Measurements from ENCODE around the gene ARHGEF5. TPM values are rescaled to one million over a fixed set of nuclear protein-coding genes. Genes with fewer than 3 reads are reported as not detected.
"Not testable (repeated sequence)": the region's sequence is repeated elsewhere in the genome, so short reads cannot be mapped to it uniquely, and the experiment has no call there.

The ARHGEF5 gene
- total RNA-seq = 10 to 100 TPM; 40.1 to 86.2 (median 66.7) TPM

DNA sequence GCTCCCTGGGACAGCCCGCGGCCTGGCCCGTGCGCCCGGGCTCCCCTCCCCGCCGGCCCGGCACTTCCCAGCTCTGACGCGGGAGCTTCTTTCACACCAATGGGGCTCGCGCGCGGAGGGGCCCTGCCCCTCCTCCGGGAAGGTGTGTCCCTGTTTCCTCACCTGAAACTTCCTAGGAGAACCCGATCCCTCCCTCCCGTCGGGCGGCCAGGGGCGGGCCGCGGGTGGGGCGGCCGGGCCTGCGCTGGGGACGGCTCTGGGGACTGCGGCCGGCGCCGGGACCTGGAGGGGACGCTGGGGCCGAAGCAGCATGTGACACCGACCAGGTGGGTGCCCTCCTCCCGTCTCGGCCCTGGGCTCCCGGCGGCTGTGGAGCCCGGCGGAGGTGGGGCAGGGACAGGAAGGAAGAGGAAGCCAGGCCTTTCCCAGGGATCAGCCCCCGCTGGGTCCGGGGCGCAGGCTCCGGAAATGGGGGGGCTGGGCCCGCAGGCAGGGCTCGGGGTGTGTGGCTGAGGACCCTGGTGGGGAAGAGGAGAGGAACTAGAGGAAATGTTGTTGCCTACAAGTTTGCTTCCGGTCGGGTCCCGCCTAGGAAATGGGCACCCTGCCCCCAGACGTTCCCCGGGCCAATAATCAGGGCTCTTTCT lies at the start of gene ARHGEF5:
Gene ARHGEF5 (plus strand): TSS at position 227 of the 647 bp plus-strand sequence. CDS start 7,268 bp downstream, outside the sequence.
- peak within 1 kb of the TSS in 2 of 4 donors; percentile 28 to 40 for H3K4me3 ChIP-seq
- not testable (repeated sequence) for H3K36me3 ChIP-seq, H3K27ac ChIP-seq, H3K27me3 ChIP-seq, DNase-seq, H3K4me1 ChIP-seq, H3K9me3 ChIP-seq

- H3K4me1 ChIP-seq, H3K27ac ChIP-seq, H3K9me3 ChIP-seq, H3K27me3 ChIP-seq, H3K4me3 ChIP-seq, H3K36me3 ChIP-seq, DNase-seq: not testable (repeated sequence)
Measured at GRCh38 chr7:144309702-144310101, 45.5 kb upstream of the ARHGEF5 start.

- H3K9me3 ChIP-seq, H3K36me3 ChIP-seq, H3K27ac ChIP-seq, H3K4me3 ChIP-seq, H3K4me1 ChIP-seq, H3K27me3 ChIP-seq, DNase-seq: not testable (repeated sequence)
Measured at GRCh38 chr7:144311218-144311617, 44.0 kb upstream of the ARHGEF5 start.

DNA sequence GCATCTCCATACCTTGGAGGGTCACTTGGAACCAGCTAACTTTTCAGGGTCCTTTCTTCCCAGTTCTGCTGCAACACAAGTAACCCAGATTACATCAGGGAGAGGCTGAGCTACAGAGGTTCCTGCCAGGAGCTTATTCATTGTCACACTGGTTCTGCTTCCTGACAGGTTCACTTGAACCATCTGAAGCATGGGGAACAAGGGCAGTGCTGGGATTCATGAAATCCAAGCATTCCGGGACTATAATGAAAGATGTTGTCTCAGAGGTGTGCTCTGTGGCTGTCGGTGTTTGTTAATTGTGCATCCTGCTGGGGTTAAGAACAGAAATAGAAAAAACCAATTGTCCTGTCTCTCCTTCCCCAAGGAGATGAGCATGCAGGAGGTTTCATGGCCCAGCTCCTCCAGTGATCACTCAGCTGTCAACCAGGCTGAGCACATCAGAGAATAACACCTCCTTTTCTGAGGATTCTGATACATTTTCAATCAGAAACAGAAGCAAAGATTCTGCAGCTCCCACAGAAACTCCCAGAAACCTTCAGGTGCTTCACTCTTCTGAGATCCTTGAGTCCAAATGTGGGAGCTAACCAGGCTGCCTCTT lies 43.2 kb upstream of the ARHGEF5 start, which contains the start of gene OR2A1:
Gene OR2A1 (plus strand): TSS at position 548 of the 598 bp plus-strand sequence. CDS start 5,706 bp downstream, outside the sequence.
- not testable (repeated sequence) for H3K27ac ChIP-seq, H3K36me3 ChIP-seq, H3K4me3 ChIP-seq, H3K27me3 ChIP-seq, DNase-seq, H3K4me1 ChIP-seq, H3K9me3 ChIP-seq

DNA sequence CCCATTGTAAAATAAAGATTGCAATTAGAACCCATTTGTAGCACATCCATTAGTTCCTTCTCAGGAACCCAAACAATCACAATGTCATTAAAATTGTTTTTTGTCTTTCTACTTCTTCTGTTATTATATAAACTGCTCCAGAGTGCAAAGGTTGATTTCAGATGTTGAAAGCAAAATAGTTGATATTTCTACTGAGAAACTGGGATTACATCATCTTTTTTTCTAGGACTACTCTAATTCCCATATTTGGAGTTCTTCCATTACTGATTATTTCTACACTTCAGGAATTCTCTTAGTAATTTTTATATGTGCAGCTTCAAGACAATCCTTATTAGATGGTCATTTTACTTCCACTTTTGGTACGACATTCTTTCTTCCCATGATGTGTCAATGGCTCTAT lies 37.7 kb upstream of the ARHGEF5 start:
- H3K9me3 ChIP-seq, H3K36me3 ChIP-seq, H3K4me3 ChIP-seq, H3K27me3 ChIP-seq, H3K27ac ChIP-seq, H3K4me1 ChIP-seq, DNase-seq: not testable (repeated sequence)

- not testable (repeated sequence) for H3K36me3 ChIP-seq, H3K9me3 ChIP-seq, DNase-seq, H3K4me1 ChIP-seq, H3K27me3 ChIP-seq, H3K27ac ChIP-seq, H3K4me3 ChIP-seq
Measured at GRCh38 chr7:144319547-144319946, 35.7 kb upstream of the ARHGEF5 start.

DNA sequence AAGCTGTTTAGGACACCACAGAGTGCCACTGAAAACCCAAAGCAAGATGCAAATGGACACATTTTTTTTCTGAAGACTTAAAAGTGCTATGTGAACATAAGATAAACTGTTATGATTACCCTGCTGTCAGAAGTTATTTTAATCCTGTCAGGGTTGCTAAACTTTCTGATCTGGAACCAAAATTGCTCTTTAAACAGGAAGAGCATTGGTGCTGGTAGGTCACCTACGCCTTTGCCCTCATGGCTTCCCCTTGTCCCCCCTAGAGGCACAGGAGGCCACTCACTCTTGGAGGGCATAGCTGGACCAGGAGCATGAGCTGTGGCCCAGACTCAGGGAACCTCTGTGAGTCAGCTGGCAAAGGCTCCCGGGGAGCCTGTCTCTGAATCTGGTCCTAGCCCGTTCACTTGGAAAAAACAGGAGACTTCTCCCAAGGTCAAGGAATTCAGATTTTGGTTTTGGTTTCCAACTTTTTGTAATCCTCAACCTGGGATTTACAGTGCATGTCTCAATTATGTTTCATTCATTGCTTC lies 33.5 kb upstream of the ARHGEF5 start:
- not testable (repeated sequence) for H3K4me1 ChIP-seq, H3K27ac ChIP-seq, DNase-seq, H3K4me3 ChIP-seq, H3K27me3 ChIP-seq, H3K36me3 ChIP-seq, H3K9me3 ChIP-seq

DNA sequence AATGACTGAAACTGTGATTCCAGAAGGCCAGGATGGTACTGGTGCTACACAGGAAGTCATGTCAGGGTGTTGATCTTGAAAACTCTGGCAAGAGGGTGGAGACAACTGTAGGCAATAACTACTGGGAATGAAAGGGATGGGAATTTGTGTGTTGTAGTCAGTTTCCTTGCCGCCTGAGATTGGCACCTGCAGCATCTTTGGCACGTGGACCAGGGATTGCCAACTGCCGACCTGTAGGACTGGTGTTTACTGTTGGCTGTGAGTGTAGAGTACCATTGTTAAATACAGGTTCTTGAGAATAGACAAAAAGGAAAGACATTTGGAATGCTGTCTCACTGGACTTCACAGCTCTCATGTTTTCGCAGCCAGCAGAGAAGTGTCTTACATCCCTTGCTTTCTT lies 31.8 kb upstream of the ARHGEF5 start:
- not testable (repeated sequence) for H3K36me3 ChIP-seq, H3K27me3 ChIP-seq, H3K27ac ChIP-seq, H3K9me3 ChIP-seq, DNase-seq, H3K4me1 ChIP-seq, H3K4me3 ChIP-seq

DNA sequence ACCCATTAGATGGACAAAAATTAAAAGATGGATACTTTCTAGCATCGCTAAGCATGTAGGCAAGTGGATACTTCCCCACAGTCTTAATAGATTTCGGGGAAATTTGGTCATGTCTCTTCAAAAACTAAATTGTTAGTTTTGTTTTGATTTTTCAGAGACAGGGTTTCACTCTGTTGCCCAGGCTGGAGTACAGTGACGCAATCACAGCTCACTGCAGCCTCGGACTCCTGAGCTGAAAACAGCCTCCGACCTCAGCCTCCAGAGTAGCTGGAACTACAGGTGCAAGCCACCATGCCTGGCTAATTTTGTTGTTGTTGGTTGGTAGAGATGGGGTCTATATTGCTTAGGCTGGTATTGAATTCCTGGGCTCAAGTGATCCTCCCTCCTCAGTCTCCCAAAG lies 29.3 kb upstream of the ARHGEF5 start:
- not testable (repeated sequence) for H3K27ac ChIP-seq, H3K4me1 ChIP-seq, DNase-seq, H3K4me3 ChIP-seq, H3K9me3 ChIP-seq, H3K36me3 ChIP-seq, H3K27me3 ChIP-seq

DNA sequence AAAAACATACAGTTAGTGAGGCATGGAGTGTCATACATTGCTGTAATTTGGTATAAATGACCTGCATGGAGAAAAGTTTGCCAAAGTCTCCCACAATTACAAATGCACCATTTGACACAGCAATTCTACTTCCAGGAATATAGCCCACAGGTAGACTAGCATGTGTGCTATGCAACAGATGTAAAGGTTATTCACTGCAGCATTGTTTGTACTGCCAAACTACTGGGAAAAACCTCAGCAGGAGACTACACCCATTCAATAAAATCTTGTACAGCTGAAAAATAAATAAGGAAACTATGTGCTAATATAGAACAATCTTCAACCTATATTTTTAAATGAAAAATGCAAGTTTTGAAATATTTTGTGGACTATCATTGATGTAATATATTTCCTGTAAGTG lies 25.2 kb upstream of the ARHGEF5 start:
- DNase-seq, H3K4me1 ChIP-seq, H3K4me3 ChIP-seq, H3K27me3 ChIP-seq, H3K36me3 ChIP-seq, H3K9me3 ChIP-seq, H3K27ac ChIP-seq: not testable (repeated sequence)

- not testable (repeated sequence) for H3K36me3 ChIP-seq, H3K9me3 ChIP-seq, H3K4me3 ChIP-seq, DNase-seq, H3K27ac ChIP-seq, H3K27me3 ChIP-seq, H3K4me1 ChIP-seq
Measured at GRCh38 chr7:144331221-144331995, 23.8 kb upstream of the ARHGEF5 start.

GRCh38 chr7:144331996-144332288 lies 23.3 kb upstream of the ARHGEF5 start:
- not testable (repeated sequence) for H3K27ac ChIP-seq, H3K4me3 ChIP-seq, H3K27me3 ChIP-seq, H3K4me1 ChIP-seq, H3K36me3 ChIP-seq, H3K9me3 ChIP-seq, DNase-seq

DNA sequence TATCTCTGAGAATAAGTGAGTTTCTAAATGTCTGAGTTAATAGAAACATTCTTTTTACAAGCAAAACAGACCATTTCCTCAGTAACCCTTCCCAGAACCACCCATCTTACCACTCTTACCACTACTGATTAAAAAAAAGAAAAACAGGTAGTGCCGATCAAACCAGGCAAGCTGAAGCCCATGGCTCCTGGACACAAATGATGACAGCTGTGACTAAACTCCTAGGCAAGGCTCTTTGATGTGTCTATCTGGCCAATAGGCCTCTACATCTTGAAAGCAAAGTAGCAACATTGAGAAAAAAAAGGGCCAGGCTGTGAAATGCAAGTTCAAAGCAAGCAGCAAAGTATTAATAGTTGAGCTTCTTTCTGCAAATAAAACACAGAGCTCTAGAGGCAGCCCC lies 6.6 kb upstream of the ARHGEF5 start:
- not testable (repeated sequence) for H3K9me3 ChIP-seq, H3K4me3 ChIP-seq, DNase-seq, H3K27ac ChIP-seq, H3K4me1 ChIP-seq, H3K36me3 ChIP-seq, H3K27me3 ChIP-seq

DNA sequence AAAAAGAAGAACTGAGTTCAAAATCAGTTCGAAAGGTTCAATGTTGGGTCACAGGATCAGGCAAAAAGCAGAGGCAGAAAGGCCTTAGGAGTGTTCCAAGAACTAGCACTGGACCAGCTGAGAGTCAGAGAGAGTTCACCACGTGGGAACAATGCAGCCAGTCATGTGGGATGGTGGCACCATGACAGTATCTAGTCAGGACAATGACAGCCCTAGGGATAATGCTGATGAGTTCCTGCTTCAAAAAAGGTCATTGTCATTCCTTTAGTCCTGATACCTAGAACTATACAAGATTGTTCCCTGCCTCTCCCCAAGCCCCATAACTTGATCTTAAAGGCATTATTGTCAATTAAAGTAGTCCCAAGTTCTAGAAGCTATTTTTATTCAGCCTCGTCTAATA lies 3.5 kb upstream of the ARHGEF5 start:
- DNase-seq, H3K27me3 ChIP-seq, H3K9me3 ChIP-seq, H3K36me3 ChIP-seq, H3K4me3 ChIP-seq, H3K27ac ChIP-seq, H3K4me1 ChIP-seq: not testable (repeated sequence)

- not testable (repeated sequence) for H3K9me3 ChIP-seq
Measured at GRCh38 chr7:144356185-144356584, 983 bp downstream of the ARHGEF5 start.

More at GRCh38 chr7:144356185-144356584, 983 bp downstream of the ARHGEF5 start:
- not testable (repeated sequence) for DNase-seq, H3K4me3 ChIP-seq, H3K27me3 ChIP-seq, H3K27ac ChIP-seq, H3K36me3 ChIP-seq, H3K4me1 ChIP-seq
